Astrocyte (in vitro differentiated cells and primary cell): ENCODE results near the gene DOCK10.

Experiments
- EZH2 ChIP-seq: IDR thresholded peaks from 2 replicates; pipeline ENCODE4 v1.6.1; 2012; ENCODE audit warnings: mild to moderate bottlenecking, low read length, inconsistent platforms; ENCODE audit not compliant: insufficient read depth
- TF ChIP-seq, protein P1 (sequence below): IDR thresholded peaks from 2 replicates; pipeline ENCODE4 v1.5.1; 2011; ENCODE audit warnings: low read depth, mild to moderate bottlenecking, inconsistent platforms, low read length, moderate library complexity; ENCODE audit not compliant: insufficient read depth

DNA sequence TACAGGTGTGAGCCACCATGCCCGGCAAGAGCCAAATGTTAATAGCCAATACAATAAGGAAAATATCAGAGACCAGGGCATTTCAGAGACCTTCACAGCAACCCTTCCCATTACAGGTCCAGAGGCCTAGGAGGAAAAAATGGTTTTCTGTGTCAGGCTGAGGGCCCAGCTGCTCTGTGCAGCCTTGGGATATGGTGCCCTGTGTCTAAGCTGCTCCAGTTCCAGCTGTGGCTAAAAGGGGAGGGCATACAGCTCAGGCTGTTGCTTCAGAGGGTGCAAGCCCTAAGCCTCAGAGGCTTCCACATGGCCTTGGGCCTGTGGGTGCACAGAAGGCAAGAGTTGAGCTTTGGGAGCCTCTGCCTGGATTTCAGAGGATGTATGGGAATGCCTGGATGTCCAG, 306.0 kb downstream of the DOCK10 start:
- TF ChIP-seq, protein P1, sequence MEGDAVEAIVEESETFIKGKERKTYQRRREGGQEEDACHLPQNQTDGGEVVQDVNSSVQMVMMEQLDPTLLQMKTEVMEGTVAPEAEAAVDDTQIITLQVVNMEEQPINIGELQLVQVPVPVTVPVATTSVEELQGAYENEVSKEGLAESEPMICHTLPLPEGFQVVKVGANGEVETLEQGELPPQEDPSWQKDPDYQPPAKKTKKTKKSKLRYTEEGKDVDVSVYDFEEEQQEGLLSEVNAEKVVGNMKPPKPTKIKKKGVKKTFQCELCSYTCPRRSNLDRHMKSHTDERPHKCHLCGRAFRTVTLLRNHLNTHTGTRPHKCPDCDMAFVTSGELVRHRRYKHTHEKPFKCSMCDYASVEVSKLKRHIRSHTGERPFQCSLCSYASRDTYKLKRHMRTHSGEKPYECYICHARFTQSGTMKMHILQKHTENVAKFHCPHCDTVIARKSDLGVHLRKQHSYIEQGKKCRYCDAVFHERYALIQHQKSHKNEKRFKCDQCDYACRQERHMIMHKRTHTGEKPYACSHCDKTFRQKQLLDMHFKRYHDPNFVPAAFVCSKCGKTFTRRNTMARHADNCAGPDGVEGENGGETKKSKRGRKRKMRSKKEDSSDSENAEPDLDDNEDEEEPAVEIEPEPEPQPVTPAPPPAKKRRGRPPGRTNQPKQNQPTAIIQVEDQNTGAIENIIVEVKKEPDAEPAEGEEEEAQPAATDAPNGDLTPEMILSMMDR, result no peak
- TF ChIP-seq EZH2, result no peak
